ENCODE results near the gene CRYBG1. TPM values are rescaled to one million over a fixed set of nuclear protein-coding genes. Genes with fewer than 3 reads are reported as not detected.
"Not testable (repeated sequence)": the region's sequence is repeated elsewhere in the genome, so short reads cannot be mapped to it uniquely, and the experiment has no call there.

Gene CRYBG1
- total RNA-seq, 1 donor from 2014 or later: 27.5 TPM

- Mint-ChIP-seq H3K27me3 (ENCODE audit: low read depth) (no peaks in the 10 kb centered on the region), H3K4me1 (ENCODE audit: low read depth) (peaks cover 9% of the 10 kb centered on the region), H3K4me3 (ENCODE audit: low read depth) (no peak overlapping the region), H3K36me3 (ENCODE audit: low read depth) (peaks cover 80% of the 10 kb centered on the region), H3K9me3 (no peaks in the 10 kb centered on the region), H3K27ac (no peak overlapping the region)
- no peak for DNase-seq (ENCODE audit: low spot score)
- intact Hi-C loops (cut with micrococcal nuclease): no loop called here
Measured at GRCh38 chr6:106561686-106562405, 201.3 kb downstream of the CRYBG1 start.

GRCh38 chr6:106563614-106564013, 203.1 kb downstream of the CRYBG1 start:
- H3K9me3 Mint-ChIP-seq: no peaks in the 10 kb centered on the region
- H3K27me3 Mint-ChIP-seq (ENCODE audit: low read depth): no peaks in the 10 kb centered on the region
- no peak overlapping the region for H3K27ac Mint-ChIP-seq
- intact Hi-C loops (cut with micrococcal nuclease): no loop called here
- no peak overlapping the region for H3K4me3 Mint-ChIP-seq (ENCODE audit: low read depth)
- H3K36me3 Mint-ChIP-seq (ENCODE audit: low read depth): peaks cover 82% of the 10 kb centered on the region
- H3K4me1 Mint-ChIP-seq (ENCODE audit: low read depth): peaks cover 10% of the 10 kb centered on the region
- DNase-seq (ENCODE audit: low spot score): no peak

- Mint-ChIP-seq H3K36me3 (ENCODE audit: low read depth) (peaks cover 80% of the 10 kb centered on the region), H3K4me1 (ENCODE audit: low read depth) (peaks cover 10% of the 10 kb centered on the region), H3K4me3 (ENCODE audit: low read depth) (no peak overlapping the region), H3K27ac (no peak overlapping the region), H3K27me3 (ENCODE audit: low read depth) (no peaks in the 10 kb centered on the region), H3K9me3 (no peaks in the 10 kb centered on the region)
- DNase-seq (ENCODE audit: low spot score): no peak
- intact Hi-C loops (cut with micrococcal nuclease): no loop called here
Measured at GRCh38 chr6:106564476-106564875, 204.0 kb downstream of the CRYBG1 start.

- Mint-ChIP-seq H3K9me3 (no peaks in the 10 kb centered on the region), H3K27me3 (ENCODE audit: low read depth) (no peaks in the 10 kb centered on the region), H3K4me1 (ENCODE audit: low read depth) (peaks cover 2% of the 10 kb centered on the region), H3K36me3 (ENCODE audit: low read depth) (peaks cover 67% of the 10 kb centered on the region), H3K27ac (peak overlapping the region; percentile 59), H3K4me3 (ENCODE audit: low read depth) (no peak overlapping the region)
- no peak for DNase-seq (ENCODE audit: low spot score)
- intact Hi-C loops (cut with micrococcal nuclease): loop anchor here (5.0 kb wide), 1 partner anchor 409 kb away; no protein-coding TSS in a partner anchor
Measured at GRCh38 chr6:106568530-106568929, 208.0 kb downstream of the CRYBG1 start.

- peaks cover 2% of the 10 kb centered on the region for H3K4me1 Mint-ChIP-seq (ENCODE audit: low read depth)
- no peak for DNase-seq (ENCODE audit: low spot score)
- no peak overlapping the region for H3K27ac Mint-ChIP-seq
- no peak overlapping the region for H3K4me3 Mint-ChIP-seq (ENCODE audit: low read depth)
- intact Hi-C loops (cut with micrococcal nuclease): loop anchor here (5.0 kb wide), 1 partner anchor 408 kb away; no protein-coding TSS in a partner anchor
- no peaks in the 10 kb centered on the region for H3K27me3 Mint-ChIP-seq (ENCODE audit: low read depth)
- H3K36me3 Mint-ChIP-seq (ENCODE audit: low read depth): peaks cover 58% of the 10 kb centered on the region
- H3K9me3 Mint-ChIP-seq: no peaks in the 10 kb centered on the region
Measured at GRCh38 chr6:106569428-106569827, 208.9 kb downstream of the CRYBG1 start.

- Mint-ChIP-seq H3K9me3 (no peaks in the 10 kb centered on the region), H3K27me3 (ENCODE audit: low read depth) (no peaks in the 10 kb centered on the region), H3K4me1 (ENCODE audit: low read depth) (peaks cover 7% of the 10 kb centered on the region), H3K4me3 (ENCODE audit: low read depth) (no peak overlapping the region), H3K36me3 (ENCODE audit: low read depth) (peaks cover 37% of the 10 kb centered on the region), H3K27ac (no peak overlapping the region)
- intact Hi-C loops (cut with micrococcal nuclease): no loop called here
- no peak for DNase-seq (ENCODE audit: low spot score)
Measured at GRCh38 chr6:106572436-106572835, 211.9 kb downstream of the CRYBG1 start.

GRCh38 chr6:106572875-106573585, 212.5 kb downstream of the CRYBG1 start:
- DNase-seq (ENCODE audit: low spot score): no peak
- Mint-ChIP-seq H3K4me1 (ENCODE audit: low read depth) (peaks cover 5% of the 10 kb centered on the region), H3K9me3 (no peaks in the 10 kb centered on the region), H3K36me3 (ENCODE audit: low read depth) (peaks cover 33% of the 10 kb centered on the region), H3K4me3 (ENCODE audit: low read depth) (no peak overlapping the region), H3K27me3 (ENCODE audit: low read depth) (no peaks in the 10 kb centered on the region), H3K27ac (no peak overlapping the region)
- intact Hi-C loops (cut with micrococcal nuclease): no loop called here

- Mint-ChIP-seq H3K9me3 (no peaks in the 10 kb centered on the region), H3K27me3 (ENCODE audit: low read depth) (no peaks in the 10 kb centered on the region), H3K27ac (peak overlapping the region; percentile 2), H3K4me1 (ENCODE audit: low read depth) (peaks cover 5% of the 10 kb centered on the region), H3K4me3 (ENCODE audit: low read depth) (no peak overlapping the region), H3K36me3 (ENCODE audit: low read depth) (peaks cover 21% of the 10 kb centered on the region)
- DNase-seq (ENCODE audit: low spot score): no peak
- intact Hi-C loops (cut with micrococcal nuclease): no loop called here
Measured at GRCh38 chr6:106574741-106575458, 214.4 kb downstream of the CRYBG1 start.

GRCh38 chr6:106579281-106579680, 218.8 kb downstream of the CRYBG1 start:
- intact Hi-C loops (cut with micrococcal nuclease): no loop called here
- H3K4me1 Mint-ChIP-seq (ENCODE audit: low read depth): peaks cover 5% of the 10 kb centered on the region
- no peaks in the 10 kb centered on the region for H3K9me3 Mint-ChIP-seq
- DNase-seq (ENCODE audit: low spot score): no peak
- no peak overlapping the region for H3K4me3 Mint-ChIP-seq (ENCODE audit: low read depth)
- H3K36me3 Mint-ChIP-seq (ENCODE audit: low read depth): peaks cover 15% of the 10 kb centered on the region
- no peak overlapping the region for H3K27ac Mint-ChIP-seq
- H3K27me3 Mint-ChIP-seq (ENCODE audit: low read depth): no peaks in the 10 kb centered on the region

GRCh38 chr6:106581468-106581867, 221.0 kb downstream of the CRYBG1 start:
- H3K27ac Mint-ChIP-seq: no peak overlapping the region

GRCh38 chr6:106586815-106587415, 226.4 kb downstream of the CRYBG1 start:
- intact Hi-C loops (cut with micrococcal nuclease): no loop called here
- DNase-seq (ENCODE audit: low spot score): no peak
- Mint-ChIP-seq H3K9me3 (no peaks in the 10 kb centered on the region), H3K4me1 (ENCODE audit: low read depth) (peaks cover 2% of the 10 kb centered on the region), H3K4me3 (ENCODE audit: low read depth) (no peak overlapping the region), H3K36me3 (ENCODE audit: low read depth) (peaks cover 28% of the 10 kb centered on the region), H3K27me3 (ENCODE audit: low read depth) (no peaks in the 10 kb centered on the region), H3K27ac (no peak overlapping the region)

More at GRCh38 chr6:106581468-106581867, 221.0 kb downstream of the CRYBG1 start:
- no peak for DNase-seq (ENCODE audit: low spot score)
- intact Hi-C loops (cut with micrococcal nuclease): no loop called here
- Mint-ChIP-seq H3K9me3 (no peaks in the 10 kb centered on the region), H3K4me3 (ENCODE audit: low read depth) (no peak overlapping the region), H3K36me3 (ENCODE audit: low read depth) (peaks cover 20% of the 10 kb centered on the region), H3K4me1 (ENCODE audit: low read depth) (peaks cover 2% of the 10 kb centered on the region), H3K27me3 (ENCODE audit: low read depth) (no peaks in the 10 kb centered on the region)

GRCh38 chr6:106588937-106589336, 228.4 kb downstream of the CRYBG1 start:
- H3K27me3 Mint-ChIP-seq (ENCODE audit: low read depth); intact Hi-C loops (cut with micrococcal nuclease); H3K4me1 Mint-ChIP-seq (ENCODE audit: low read depth): not testable (repeated sequence)

More at GRCh38 chr6:106588937-106589336, 228.4 kb downstream of the CRYBG1 start:
- H3K27ac Mint-ChIP-seq; DNase-seq (ENCODE audit: low spot score); H3K9me3 Mint-ChIP-seq; H3K4me3 Mint-ChIP-seq (ENCODE audit: low read depth): not testable (repeated sequence)
- peaks cover 19% of the 10 kb centered on the region for H3K36me3 Mint-ChIP-seq (ENCODE audit: low read depth)

All from activated T-helper 2 cell treated with anti-CD3 and anti-CD28 coated beads, Interferon-gamma antibody, Interleukin-2, Interleukin-4, amounts not matched to agents 10 μg/mL and 5 μg/mL and 100 μg/mL, durations not matched to agents 14 hours and 24 hours and 36 hours (primary cell).